Skeletal muscle tissue (tissue), 4 donors: Measurements from ENCODE around the gene OPN3. TPM values are rescaled to one million over a fixed set of nuclear protein-coding genes. Genes with fewer than 3 reads are reported as not detected.

Source experiments
- H3K27ac ChIP-seq: one replicate; pipeline ENCODE4 v1.7.0; 2013; ENCODE audit warnings: mild to moderate bottlenecking, low read depth, low read length, inconsistent platforms
- H3K27me3 ChIP-seq, 3 donors: one replicate each; pipeline ENCODE4 v1.7.0; 2013; ENCODE audit warnings: low read length in 3 of 3; ENCODE audit not compliant: control insufficient read depth in 3 of 3, insufficient read depth in 3 of 3
- H3K36me3 ChIP-seq, 3 donors: one replicate each; pipeline ENCODE4 v1.7.0; 2013; ENCODE audit warnings: low read length in 3 of 3; ENCODE audit not compliant: control insufficient read depth in 3 of 3, insufficient read depth in 3 of 3
- H3K4me1 ChIP-seq, 3 donors: one replicate each; pipeline ENCODE4 v1.7.0; 2013; ENCODE audit warnings: low read length in 3 of 3, mild to moderate bottlenecking in 3 of 3; ENCODE audit not compliant: control insufficient read depth in 3 of 3, insufficient read depth in 3 of 3
- H3K4me3 ChIP-seq, 3 donors: one replicate each; pipeline ENCODE4 v1.7.0; 2013; ENCODE audit warnings: low read length in 3 of 3
- H3K9ac ChIP-seq, 3 donors: one replicate each; pipeline ENCODE4 v1.7.0; 2013; ENCODE audit warnings: low read length in 3 of 3, mild to moderate bottlenecking in 3 of 3, moderate library complexity in 2 of 3, low read depth in 1 of 3
- H3K9me3 ChIP-seq, 3 donors: one replicate each; pipeline ENCODE4 v1.7.0; 2013; ENCODE audit warnings: low read length in 3 of 3; ENCODE audit not compliant: control insufficient read depth in 3 of 3
- total RNA-seq: library from RNA; depleted of rRNA; stranded (reverse); fragments of >200 nt; gene quantifications from one replicate; pipeline ENCODE4 v1.2.3, GENCODE V29; 2014
- donor health status: Osteomylitis.

Gene OPN3
- total RNA-seq, 1 donor from 2014 or later: 9.9 TPM

DNA sequence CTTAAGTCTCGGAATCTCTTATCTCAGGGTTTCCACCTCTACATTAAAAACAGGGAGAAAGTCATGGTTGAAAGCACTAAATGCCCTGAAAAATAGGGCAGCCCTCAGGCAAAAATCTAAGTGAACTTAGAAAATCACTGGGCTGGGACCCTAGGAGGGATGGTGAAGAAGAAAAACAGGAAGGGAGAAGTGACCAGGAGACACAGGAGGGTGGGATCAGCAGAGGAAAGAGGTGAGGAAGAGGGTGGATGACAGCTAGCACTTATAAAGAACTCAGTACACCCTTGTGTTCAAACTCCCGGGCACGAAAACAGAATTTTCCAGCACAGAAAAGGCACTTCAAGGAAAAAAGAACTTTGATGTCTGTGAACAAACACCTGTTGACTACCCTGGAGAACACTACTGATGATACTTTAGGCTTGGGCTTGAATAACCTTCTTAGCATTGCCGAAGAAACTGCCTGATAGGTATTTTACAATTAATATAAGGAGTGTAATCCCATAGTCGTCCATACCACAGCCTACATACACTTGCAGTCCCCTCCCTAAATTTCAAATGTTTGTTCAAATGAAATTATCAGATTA lies 2.0 kb downstream of the OPN3 start:
- Histone ChIP-seq H3K4me3 (no peak overlapping the region), H3K9ac (no peak overlapping the region), H3K27ac (no peak overlapping the region), H3K36me3 (no peaks in the 10 kb centered on the region), H3K9me3 (no peaks in the 10 kb centered on the region), H3K4me1 (peaks cover 4 to 15% (median 6%) of the 10 kb centered on the region in 3 donors), H3K27me3 (no peaks in the 10 kb centered on the region)

DNA sequence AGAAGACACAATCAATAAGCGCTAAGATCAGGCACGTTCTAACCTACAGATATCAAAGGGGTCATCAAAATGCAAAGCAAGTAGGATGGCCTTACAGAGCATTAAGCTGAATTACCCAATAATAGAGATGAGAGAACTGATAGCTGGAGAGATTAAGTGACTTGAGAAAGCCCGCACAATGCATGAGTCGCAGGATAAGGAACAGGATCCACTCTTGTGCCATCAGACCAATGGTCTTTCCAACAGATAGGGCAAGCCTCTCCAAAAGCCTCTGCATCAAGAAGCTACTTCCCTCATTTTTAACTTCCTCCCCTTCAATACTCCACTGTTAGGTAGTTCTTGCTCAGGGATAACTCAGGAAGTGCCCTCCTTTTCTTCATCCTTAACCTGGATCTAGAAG lies 2.6 kb downstream of the OPN3 start:
- Histone ChIP-seq H3K4me1 (peaks cover 4 to 15% (median 6%) of the 10 kb centered on the region in 3 donors), H3K9ac (no peak overlapping the region), H3K36me3 (no peaks in the 10 kb centered on the region), H3K27me3 (no peaks in the 10 kb centered on the region), H3K27ac (no peak overlapping the region), H3K4me3 (no peak overlapping the region), H3K9me3 (no peaks in the 10 kb centered on the region)

DNA sequence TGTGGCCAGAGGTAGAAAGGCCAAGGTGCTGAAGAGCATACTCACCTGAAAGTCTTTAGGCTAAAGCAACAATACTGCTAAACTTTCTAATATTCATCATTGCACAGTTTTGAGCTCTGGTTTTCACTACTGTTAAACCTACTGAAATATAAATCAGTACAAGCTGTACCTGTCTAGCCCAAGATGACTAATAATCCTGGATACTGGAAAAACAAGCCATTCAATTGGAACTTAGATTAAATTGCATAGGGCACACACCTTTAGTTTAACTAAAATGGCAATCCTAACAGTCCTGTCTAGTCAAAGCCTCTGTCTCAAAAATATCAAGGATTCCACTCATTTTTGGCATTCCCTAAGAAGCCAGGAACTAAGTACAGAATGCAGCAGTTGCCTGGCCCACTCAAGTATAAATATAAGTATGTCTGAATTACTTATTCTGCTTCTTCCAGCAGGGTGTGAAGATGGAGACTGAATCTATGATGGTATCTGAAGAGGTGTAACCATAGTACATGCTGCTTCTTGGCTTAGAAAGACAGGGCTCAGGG lies 3.1 kb downstream of the OPN3 start:
- Histone ChIP-seq H3K9ac (no peak overlapping the region), H3K27me3 (no peaks in the 10 kb centered on the region), H3K27ac (no peak overlapping the region), H3K36me3 (no peaks in the 10 kb centered on the region), H3K4me1 (peaks cover 4 to 15% (median 6%) of the 10 kb centered on the region in 3 donors), H3K4me3 (no peak overlapping the region), H3K9me3 (no peaks in the 10 kb centered on the region)

DNA sequence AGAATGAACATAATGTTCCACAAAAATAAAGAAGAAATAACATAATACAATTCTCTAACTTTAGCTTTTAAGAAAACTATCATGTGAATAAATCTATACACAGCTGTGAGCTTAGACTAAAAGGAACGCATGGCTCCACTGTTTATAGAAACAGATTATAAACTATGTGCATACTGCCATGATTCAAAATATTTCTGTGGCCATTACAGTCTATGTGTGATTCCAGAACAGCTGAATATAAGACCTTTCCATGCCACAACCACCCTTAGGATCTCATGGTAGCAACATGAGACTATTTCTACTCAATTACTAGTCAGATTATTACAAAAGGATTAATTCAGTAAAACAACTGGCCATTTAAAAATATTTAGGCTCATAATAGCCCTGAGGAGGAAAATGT lies 3.9 kb downstream of the OPN3 start:
- no peak overlapping the region for H3K4me3 ChIP-seq
- peaks cover 4 to 15% (median 6%) of the 10 kb centered on the region in 3 donors for H3K4me1 ChIP-seq
- no peak overlapping the region for H3K9ac ChIP-seq
- no peaks in the 10 kb centered on the region for H3K36me3 ChIP-seq
- no peaks in the 10 kb centered on the region for H3K9me3 ChIP-seq
- no peak overlapping the region for H3K27ac ChIP-seq
- H3K27me3 ChIP-seq: no peaks in the 10 kb centered on the region

DNA sequence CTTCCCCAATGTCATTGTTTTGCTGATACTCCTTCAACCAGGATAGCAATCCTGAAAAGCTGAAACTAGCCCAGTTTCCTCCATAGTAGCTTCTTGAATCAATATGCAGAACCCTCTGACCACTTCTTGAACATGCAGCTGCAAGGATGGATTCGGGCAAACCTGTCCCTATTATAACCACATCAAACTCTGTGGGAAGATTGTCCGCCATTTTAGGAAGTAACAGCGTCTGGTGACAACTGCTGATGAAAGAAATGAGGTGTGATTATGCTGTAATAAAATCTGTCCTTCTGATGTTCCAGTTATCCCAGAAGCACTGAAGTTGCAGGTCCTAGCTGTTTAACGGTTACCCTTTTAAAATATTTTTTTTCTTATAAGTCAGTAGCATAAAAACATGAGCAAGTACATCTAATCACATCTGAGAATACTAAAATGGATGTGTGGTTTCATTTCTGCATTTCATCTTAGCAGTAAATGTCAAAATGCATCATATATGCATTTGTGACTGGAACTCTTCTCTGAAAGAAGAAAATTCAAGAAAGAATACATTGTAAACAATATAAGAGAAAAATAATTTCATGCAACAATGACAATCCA lies 4.5 kb downstream of the OPN3 start:
- H3K4me1 ChIP-seq: peaks cover 2 to 11% (median 5%) of the 10 kb centered on the region in 3 donors
- H3K36me3 ChIP-seq: no peaks in the 10 kb centered on the region
- H3K9me3 ChIP-seq: no peaks in the 10 kb centered on the region
- no peak overlapping the region for H3K4me3 ChIP-seq
- no peak overlapping the region for H3K27ac ChIP-seq
- no peak overlapping the region for H3K9ac ChIP-seq
- no peaks in the 10 kb centered on the region for H3K27me3 ChIP-seq

DNA sequence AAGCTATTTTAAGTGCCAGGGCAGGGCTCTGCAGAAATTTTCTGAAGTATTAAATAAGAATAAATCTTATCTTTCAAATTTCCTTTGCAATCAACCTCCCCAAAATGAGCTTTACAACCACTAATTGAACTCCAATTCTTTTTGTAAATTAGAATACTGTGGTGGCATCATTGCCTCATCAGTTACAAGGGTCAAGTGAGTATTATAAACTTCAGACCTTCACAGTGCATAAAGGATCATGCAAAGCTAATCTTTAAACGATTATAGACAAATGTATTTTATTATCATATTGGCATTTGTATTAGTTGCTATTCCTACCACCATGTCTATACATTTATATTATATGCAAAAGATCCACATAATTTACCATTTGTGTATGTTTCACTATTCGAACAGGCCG lies 7.2 kb downstream of the OPN3 start:
- Histone ChIP-seq H3K9ac (no peak overlapping the region), H3K9me3 (no peaks in the 10 kb centered on the region), H3K4me3 (no peak overlapping the region), H3K36me3 (no peaks in the 10 kb centered on the region), H3K4me1 (no peaks in the 10 kb centered on the region), H3K27ac (no peak overlapping the region), H3K27me3 (no peaks in the 10 kb centered on the region)

DNA sequence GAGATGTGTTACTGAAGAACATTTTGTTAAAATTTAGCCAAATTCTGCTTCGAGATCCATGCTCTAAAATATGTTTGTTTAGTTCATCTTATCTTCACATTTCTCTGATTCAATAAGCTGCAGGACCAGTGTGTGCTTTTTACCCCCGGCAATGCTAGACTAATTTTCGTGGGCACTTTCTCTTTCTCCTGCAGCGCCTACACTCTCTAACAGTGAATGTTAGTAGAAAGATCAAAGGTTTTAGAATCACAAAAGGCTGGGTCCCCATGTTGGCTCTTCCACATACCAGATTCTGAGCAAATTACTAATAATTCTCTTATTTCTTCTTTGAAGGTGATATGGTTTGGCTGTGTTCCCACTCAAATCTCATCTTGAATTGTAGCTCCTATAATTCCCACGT lies 8.5 kb downstream of the OPN3 start:
- no peak overlapping the region for H3K27ac ChIP-seq
- H3K36me3 ChIP-seq: no peaks in the 10 kb centered on the region
- no peaks in the 10 kb centered on the region for H3K9me3 ChIP-seq
- no peak overlapping the region for H3K9ac ChIP-seq
- H3K4me3 ChIP-seq: no peak overlapping the region
- no peaks in the 10 kb centered on the region for H3K4me1 ChIP-seq
- H3K27me3 ChIP-seq: no peaks in the 10 kb centered on the region

DNA sequence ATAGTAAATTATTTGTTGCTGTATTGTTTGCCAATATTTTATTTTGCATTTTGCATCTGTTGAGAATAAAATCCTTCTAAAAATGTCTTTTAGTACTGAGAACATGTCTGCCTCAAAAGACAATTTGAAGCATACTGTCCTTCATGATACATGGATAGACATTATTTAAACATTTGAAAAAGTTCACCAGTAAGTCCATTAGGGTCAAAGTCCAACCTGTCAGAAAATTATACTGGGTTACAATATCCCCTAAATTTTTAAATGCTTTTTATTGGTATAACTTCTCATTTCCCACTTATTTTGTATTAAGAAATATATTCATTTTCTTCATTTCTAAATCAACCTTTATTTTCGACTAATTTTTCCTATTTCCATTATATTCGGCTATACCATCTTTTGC lies 9.3 kb downstream of the OPN3 start:
- no peaks in the 10 kb centered on the region for H3K36me3 ChIP-seq
- H3K9me3 ChIP-seq: no peaks in the 10 kb centered on the region
- H3K4me3 ChIP-seq: no peak overlapping the region
- no peaks in the 10 kb centered on the region for H3K27me3 ChIP-seq
- no peak overlapping the region for H3K27ac ChIP-seq
- H3K9ac ChIP-seq: no peak overlapping the region
- no peaks in the 10 kb centered on the region for H3K4me1 ChIP-seq

DNA sequence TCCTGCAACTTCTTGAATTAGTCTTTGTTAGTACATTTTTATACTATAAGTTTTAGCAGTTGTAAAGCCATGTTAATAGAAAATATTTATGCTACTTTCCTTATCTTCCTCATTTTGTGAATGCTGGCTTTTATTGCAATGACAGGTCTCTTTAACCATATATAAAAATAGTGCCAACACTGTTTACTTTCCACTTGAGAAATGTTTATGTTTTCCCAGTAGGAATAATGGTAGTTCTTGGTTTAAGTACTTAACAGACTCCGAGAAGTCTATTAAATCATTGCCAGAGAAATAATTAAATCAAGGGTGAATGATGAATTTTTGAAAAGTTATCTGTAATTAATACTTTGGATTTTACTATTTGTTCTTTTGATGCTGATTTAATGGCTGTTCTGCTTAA lies 9.7 kb downstream of the OPN3 start:
- no peaks in the 10 kb centered on the region for H3K4me1 ChIP-seq
- no peak overlapping the region for H3K4me3 ChIP-seq
- H3K9me3 ChIP-seq: no peaks in the 10 kb centered on the region
- no peak overlapping the region for H3K9ac ChIP-seq
- H3K27me3 ChIP-seq: no peaks in the 10 kb centered on the region
- H3K36me3 ChIP-seq: no peaks in the 10 kb centered on the region
- no peak overlapping the region for H3K27ac ChIP-seq

DNA sequence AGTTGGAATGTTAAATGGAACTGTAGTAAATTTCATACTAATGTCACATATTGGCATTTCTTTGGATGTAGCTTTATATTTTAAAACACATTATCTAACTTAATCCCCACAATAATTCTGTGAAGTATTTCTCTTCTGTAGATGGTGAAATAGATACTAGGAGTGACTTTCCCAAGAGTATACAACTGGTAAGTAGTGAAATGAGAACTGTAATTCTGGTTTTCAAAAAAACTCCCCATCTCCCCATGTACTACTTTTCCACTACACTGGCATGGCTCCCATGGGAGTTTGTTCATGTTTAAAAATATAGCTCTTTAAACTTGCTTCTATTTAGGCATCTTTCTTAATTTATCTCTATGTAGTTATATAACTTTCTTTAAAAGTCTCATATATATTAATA lies 10.2 kb downstream of the OPN3 start:
- no peaks in the 10 kb centered on the region for H3K27me3 ChIP-seq
- no peaks in the 10 kb centered on the region for H3K9me3 ChIP-seq
- no peak overlapping the region for H3K27ac ChIP-seq
- H3K36me3 ChIP-seq: no peaks in the 10 kb centered on the region
- no peak overlapping the region for H3K4me3 ChIP-seq
- no peaks in the 10 kb centered on the region for H3K4me1 ChIP-seq
- no peak overlapping the region for H3K9ac ChIP-seq
